Activated CD4-positive, CD25-positive, alpha-beta regulatory T cell treated with anti-CD3 and anti-CD28 coated beads, Interleukin-2, amount 50 U/mL, for 16 hours (primary cell): ENCODE measurements around the gene TRIM39.

ENCODE experiments used
- DNase-seq: peaks from one replicate; pipeline ENCODE4 v3.0.0-alpha.2; 2020; ENCODE audit warnings: low read depth, low spot score

Gene TRIM39

GRCh38 chr6:30327232-30327746, 562 bp downstream of the TRIM39 start:
- no peak for DNase-seq

GRCh38 chr6:30328397-30328796, 1.7 kb downstream of the TRIM39 start:
- DNase-seq = no peak

- DNase-seq = no peak
These were observed 2.6 kb downstream of the TRIM39 start for GRCh38 chr6:30329331-30329730.

- no peak for DNase-seq
These were observed 5.3 kb downstream of the TRIM39 start for GRCh38 chr6:30331981-30332380.

- no peak for DNase-seq
These were observed 7.5 kb downstream of the TRIM39 start for GRCh38 chr6:30334075-30334783.

- DNase-seq = no peak
These were observed 13.9 kb downstream of the TRIM39 start for GRCh38 chr6:30340589-30341054.

GRCh38 chr6:30341218-30341617, 14.5 kb downstream of the TRIM39 start:
- DNase-seq = no peak

GRCh38 chr6:30341728-30342127, 15.0 kb downstream of the TRIM39 start:
- no peak for DNase-seq

- no peak for DNase-seq
These were observed 17.6 kb downstream of the TRIM39 start for GRCh38 chr6:30344191-30344867.

GRCh38 chr6:30344868-30345671, 18.3 kb downstream of the TRIM39 start, which contains the start of gene RPP21:
RPP21 (plus strand) TSS chr6:30345156; CDS start chr6:30345172, 16 bp downstream.
- DNase-seq = peak; percentile 76

- DNase-seq = no peak
These were observed 19.1 kb downstream of the TRIM39 start for GRCh38 chr6:30345852-30346251.

- no peak for DNase-seq
These were observed 22.2 kb downstream of the TRIM39 start for GRCh38 chr6:30348957-30349356.

GRCh38 chr6:30349421-30350177, 22.9 kb downstream of the TRIM39 start:
- DNase-seq = no peak

GRCh38 chr6:30350524-30350923, 23.8 kb downstream of the TRIM39 start:
- no peak for DNase-seq

- no peak for DNase-seq
These were observed 25.8 kb downstream of the TRIM39 start for GRCh38 chr6:30352550-30352949.

- DNase-seq = no peak
These were observed 28.6 kb downstream of the TRIM39 start for GRCh38 chr6:30355281-30355680.

- DNase-seq = no peak
These were observed 29.8 kb downstream of the TRIM39 start for GRCh38 chr6:30356536-30356935.

- peak; percentile 10 for DNase-seq
These were observed 31.2 kb downstream of the TRIM39 start for GRCh38 chr6:30357678-30358540.

- DNase-seq = no peak
These were observed 32.5 kb downstream of the TRIM39 start for GRCh38 chr6:30359276-30359675.

GRCh38 chr6:30360139-30360538, 33.4 kb downstream of the TRIM39 start:
- DNase-seq = no peak
